ENCODE results near the gene FAM240A. TPM values are rescaled to one million over a fixed set of nuclear protein-coding genes. Genes with fewer than 3 reads are reported as not detected.

Gene FAM240A
- total RNA-seq, 1 donor from 2014 or later, result not detected

DNA sequence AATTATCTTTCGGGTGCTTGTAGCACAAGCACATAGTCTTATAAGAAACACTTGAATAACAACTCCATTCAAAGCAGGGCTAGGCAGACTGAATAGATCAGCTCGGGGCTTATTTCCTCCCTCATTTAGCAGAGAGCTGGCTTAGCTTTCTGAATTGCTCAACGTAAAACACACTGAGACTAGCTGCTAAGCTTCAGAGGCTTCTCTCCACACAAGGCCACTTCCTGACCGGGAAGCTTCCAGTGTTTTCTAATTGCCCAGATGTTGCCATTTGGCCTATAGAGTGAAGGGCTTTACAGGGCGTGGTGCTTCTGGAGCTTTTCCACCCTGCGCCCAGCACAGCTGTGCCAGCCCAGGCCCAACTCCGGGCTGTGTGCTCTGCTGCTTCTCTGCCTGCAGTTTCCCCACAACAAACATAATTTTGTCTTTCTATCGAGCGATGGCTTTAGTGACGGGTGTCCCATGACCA is 16.6 kb downstream of the FAM240A start:
- peak overlapping the region; percentile 63 for H3K4me3 Mint-ChIP-seq (ENCODE audit: unreplicated experiment)
- peaks cover 5% of the 10 kb centered on the region for H3K27me3 Mint-ChIP-seq (ENCODE audit: unreplicated experiment)
- peaks cover 17% of the 10 kb centered on the region for H3K4me1 Mint-ChIP-seq (ENCODE audit: unreplicated experiment)
- no peaks in the 10 kb centered on the region for H3K36me3 Mint-ChIP-seq (ENCODE audit: unreplicated experiment)
- H3K27ac Mint-ChIP-seq (ENCODE audit: unreplicated experiment), result peak overlapping the region; percentile 67
- DNase-seq (ENCODE audit: extremely low spot score, unreplicated experiment), result peak; percentile 53
- no peaks in the 10 kb centered on the region for H3K9me3 Mint-ChIP-seq (ENCODE audit: unreplicated experiment)
- TF ChIP-seq, protein P1, sequence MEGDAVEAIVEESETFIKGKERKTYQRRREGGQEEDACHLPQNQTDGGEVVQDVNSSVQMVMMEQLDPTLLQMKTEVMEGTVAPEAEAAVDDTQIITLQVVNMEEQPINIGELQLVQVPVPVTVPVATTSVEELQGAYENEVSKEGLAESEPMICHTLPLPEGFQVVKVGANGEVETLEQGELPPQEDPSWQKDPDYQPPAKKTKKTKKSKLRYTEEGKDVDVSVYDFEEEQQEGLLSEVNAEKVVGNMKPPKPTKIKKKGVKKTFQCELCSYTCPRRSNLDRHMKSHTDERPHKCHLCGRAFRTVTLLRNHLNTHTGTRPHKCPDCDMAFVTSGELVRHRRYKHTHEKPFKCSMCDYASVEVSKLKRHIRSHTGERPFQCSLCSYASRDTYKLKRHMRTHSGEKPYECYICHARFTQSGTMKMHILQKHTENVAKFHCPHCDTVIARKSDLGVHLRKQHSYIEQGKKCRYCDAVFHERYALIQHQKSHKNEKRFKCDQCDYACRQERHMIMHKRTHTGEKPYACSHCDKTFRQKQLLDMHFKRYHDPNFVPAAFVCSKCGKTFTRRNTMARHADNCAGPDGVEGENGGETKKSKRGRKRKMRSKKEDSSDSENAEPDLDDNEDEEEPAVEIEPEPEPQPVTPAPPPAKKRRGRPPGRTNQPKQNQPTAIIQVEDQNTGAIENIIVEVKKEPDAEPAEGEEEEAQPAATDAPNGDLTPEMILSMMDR (IDR thresholded peaks at IDR 0.05), result no peak

DNA sequence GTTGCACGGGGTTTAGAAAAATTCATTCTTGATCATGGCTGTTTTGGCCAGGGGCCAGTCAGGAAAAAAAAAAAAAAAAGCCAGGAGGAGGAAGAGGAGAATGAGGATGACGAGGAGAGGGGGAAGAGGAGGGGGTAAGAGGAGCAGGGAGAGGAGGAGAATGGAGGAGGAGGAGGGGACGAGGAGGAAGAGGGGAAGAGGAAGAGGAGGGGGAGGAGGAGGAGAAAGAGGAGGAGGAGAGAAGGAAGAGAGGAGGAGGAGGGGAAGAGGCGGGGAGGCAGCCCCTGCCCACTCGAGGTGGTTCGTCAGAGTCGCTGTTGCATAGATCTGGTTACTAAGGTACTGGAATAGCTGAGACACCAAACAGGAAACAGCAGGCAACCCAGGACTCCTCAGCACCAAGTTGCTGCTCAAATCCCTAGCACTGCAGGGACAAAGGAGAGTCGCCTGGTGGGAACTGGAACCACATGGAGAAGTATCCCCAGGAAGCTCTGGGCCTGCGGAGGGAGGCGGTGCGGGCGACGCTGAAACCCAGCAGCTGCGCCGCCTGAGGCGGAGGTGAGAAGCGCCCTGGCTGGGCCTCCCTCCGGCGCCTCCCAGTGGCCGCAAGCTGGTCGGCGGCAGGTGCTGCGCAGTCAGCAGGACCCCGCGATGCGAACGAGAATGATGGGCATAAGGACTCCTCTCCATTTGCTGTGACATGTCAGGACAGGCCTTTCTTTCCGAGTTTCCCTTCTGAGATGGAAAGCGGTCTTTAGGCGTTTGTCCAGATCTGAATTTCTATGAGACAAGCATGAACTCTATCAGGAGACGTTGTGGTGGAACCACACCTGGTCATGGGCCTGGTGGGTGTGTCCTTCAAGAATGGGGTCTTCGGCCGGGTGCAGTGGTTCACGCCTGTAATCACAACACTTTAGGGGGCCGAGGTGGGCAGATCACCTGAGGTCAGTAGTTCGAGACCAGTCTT is 17.5 kb downstream of the FAM240A start:
- Mint-ChIP-seq H3K27me3 (ENCODE audit: unreplicated experiment) (peaks cover 4% of the 10 kb centered on the region), H3K27ac (ENCODE audit: unreplicated experiment) (peak overlapping the region; percentile 67), H3K4me3 (ENCODE audit: unreplicated experiment) (peak overlapping the region; percentile 63), H3K36me3 (ENCODE audit: unreplicated experiment) (no peaks in the 10 kb centered on the region), H3K9me3 (ENCODE audit: unreplicated experiment) (no peaks in the 10 kb centered on the region), H3K4me1 (ENCODE audit: unreplicated experiment) (peaks cover 17% of the 10 kb centered on the region)
- peak; percentile 90 for DNase-seq (ENCODE audit: extremely low spot score, unreplicated experiment)
- TF ChIP-seq, protein P1 (IDR thresholded peaks at IDR 0.05), result peak; percentile 93

DNA sequence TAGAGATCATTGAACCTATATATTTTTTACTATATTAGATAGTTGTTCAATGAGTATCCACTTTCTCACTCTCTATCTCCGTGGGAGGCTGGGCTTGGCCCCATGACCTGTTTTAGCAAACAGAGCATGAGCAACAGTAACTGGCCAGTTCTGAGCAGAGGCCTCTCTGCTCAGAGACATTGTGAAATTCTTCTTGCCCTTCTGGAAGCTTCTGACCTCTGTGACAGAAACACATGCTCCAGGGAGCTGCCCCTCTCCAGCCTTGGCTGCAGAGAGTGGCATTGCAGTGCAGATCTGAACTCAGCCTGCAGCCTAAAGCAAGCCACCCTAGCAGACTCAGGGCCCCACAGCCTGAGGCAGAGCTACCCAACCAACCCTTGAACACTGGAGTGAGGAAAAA is 20.5 kb downstream of the FAM240A start:
- Mint-ChIP-seq H3K4me3 (ENCODE audit: unreplicated experiment) (no peak overlapping the region), H3K27ac (ENCODE audit: unreplicated experiment) (no peak overlapping the region), H3K4me1 (ENCODE audit: unreplicated experiment) (peaks cover 14% of the 10 kb centered on the region), H3K9me3 (ENCODE audit: unreplicated experiment) (no peaks in the 10 kb centered on the region), H3K36me3 (ENCODE audit: unreplicated experiment) (no peaks in the 10 kb centered on the region), H3K27me3 (ENCODE audit: unreplicated experiment) (no peaks in the 10 kb centered on the region)
- peak; percentile 63 for DNase-seq (ENCODE audit: extremely low spot score, unreplicated experiment)
- TF ChIP-seq, protein P1 (IDR thresholded peaks at IDR 0.05), result no peak

DNA sequence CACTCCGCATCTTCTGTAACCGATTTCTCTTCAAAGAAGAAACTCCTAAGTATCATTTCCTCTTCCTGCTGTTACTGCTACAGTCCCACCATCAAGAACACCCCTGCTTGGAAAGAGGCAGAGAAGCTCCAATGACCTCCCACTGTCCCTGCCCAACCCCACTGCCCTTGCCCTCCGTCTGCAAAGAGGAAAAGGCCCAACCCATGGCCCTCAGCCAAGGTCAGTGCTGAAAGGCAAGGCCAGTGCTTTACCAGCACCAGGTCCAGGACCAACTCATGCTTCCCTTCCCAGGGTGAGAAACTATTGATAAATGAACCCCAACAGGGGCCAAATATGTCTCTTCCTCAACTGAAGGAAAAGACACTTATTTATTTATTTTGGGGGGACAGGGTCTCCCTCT is 22.5 kb downstream of the FAM240A start:
- DNase-seq (ENCODE audit: extremely low spot score, unreplicated experiment), result peak; percentile 63
- Mint-ChIP-seq H3K4me1 (ENCODE audit: unreplicated experiment) (peaks cover 4% of the 10 kb centered on the region), H3K27ac (ENCODE audit: unreplicated experiment) (no peak overlapping the region), H3K9me3 (ENCODE audit: unreplicated experiment) (no peaks in the 10 kb centered on the region), H3K27me3 (ENCODE audit: unreplicated experiment) (no peaks in the 10 kb centered on the region), H3K36me3 (ENCODE audit: unreplicated experiment) (no peaks in the 10 kb centered on the region), H3K4me3 (ENCODE audit: unreplicated experiment) (no peak overlapping the region)
- TF ChIP-seq, protein P1 (IDR thresholded peaks at IDR 0.05), result no peak

DNA sequence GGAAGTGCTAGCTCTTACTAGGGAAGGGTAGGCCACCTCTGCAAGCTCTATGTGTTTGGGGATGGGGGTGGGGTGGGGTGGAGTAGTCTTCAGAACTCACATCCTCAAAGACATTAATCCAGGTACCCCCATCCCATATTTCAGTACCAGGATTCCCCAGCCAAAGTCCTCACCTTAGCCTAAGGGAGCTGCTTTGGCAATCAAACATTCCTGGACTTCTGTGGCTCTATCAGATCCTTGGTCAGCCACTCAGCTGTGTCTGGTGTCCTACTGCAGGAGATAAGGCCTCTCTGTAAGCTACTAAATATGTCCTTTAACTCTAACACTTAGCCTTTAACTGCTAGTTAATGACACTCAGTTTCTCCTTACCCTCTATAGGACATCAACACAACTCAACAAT is 26.9 kb downstream of the FAM240A start:
- peaks cover 21% of the 10 kb centered on the region for H3K27me3 Mint-ChIP-seq (ENCODE audit: unreplicated experiment)
- TF ChIP-seq, protein P1 (IDR thresholded peaks at IDR 0.05), result no peak
- no peaks in the 10 kb centered on the region for H3K4me1 Mint-ChIP-seq (ENCODE audit: unreplicated experiment)
- no peak overlapping the region for H3K27ac Mint-ChIP-seq (ENCODE audit: unreplicated experiment)
- peaks cover 12% of the 10 kb centered on the region for H3K9me3 Mint-ChIP-seq (ENCODE audit: unreplicated experiment)
- no peak for DNase-seq (ENCODE audit: extremely low spot score, unreplicated experiment)
- H3K36me3 Mint-ChIP-seq (ENCODE audit: unreplicated experiment), result peaks cover 3% of the 10 kb centered on the region
- no peak overlapping the region for H3K4me3 Mint-ChIP-seq (ENCODE audit: unreplicated experiment)

Data from osteocyte (in vitro differentiated cells).